HG03432 (cell line): ENCODE measurements around the gene PRR14.

ENCODE experiments used
- ATAC-seq: cut with Tn5 transposase; IDR thresholded peaks from one replicate; pipeline ENCODE4 v1.9.1; 2021; ENCODE audit warnings: mild to moderate bottlenecking, moderate library complexity; ENCODE audit not compliant: unreplicated experiment

The PRR14 gene

GRCh38 chr16:30650369-30651123 lies at the start of gene PRR14:
PRR14 (plus strand) TSS chr16:30650960; CDS start chr16:30651646, 686 bp downstream.
- ATAC-seq, result peak; percentile 71

- no peak for ATAC-seq
Measured at GRCh38 chr16:30601966-30602365, 48.8 kb upstream of the PRR14 start.

GRCh38 chr16:30602616-30603277 lies 48.0 kb upstream of the PRR14 start:
- no peak for ATAC-seq

GRCh38 chr16:30603945-30604315 lies 46.8 kb upstream of the PRR14 start:
- no peak for ATAC-seq

GRCh38 chr16:30604316-30604947 lies 46.3 kb upstream of the PRR14 start:
- no peak for ATAC-seq

- ATAC-seq, result no peak
Measured at GRCh38 chr16:30605158-30605557, 45.6 kb upstream of the PRR14 start.

GRCh38 chr16:30606004-30606403 lies 44.8 kb upstream of the PRR14 start:
- ATAC-seq, result no peak

DNA sequence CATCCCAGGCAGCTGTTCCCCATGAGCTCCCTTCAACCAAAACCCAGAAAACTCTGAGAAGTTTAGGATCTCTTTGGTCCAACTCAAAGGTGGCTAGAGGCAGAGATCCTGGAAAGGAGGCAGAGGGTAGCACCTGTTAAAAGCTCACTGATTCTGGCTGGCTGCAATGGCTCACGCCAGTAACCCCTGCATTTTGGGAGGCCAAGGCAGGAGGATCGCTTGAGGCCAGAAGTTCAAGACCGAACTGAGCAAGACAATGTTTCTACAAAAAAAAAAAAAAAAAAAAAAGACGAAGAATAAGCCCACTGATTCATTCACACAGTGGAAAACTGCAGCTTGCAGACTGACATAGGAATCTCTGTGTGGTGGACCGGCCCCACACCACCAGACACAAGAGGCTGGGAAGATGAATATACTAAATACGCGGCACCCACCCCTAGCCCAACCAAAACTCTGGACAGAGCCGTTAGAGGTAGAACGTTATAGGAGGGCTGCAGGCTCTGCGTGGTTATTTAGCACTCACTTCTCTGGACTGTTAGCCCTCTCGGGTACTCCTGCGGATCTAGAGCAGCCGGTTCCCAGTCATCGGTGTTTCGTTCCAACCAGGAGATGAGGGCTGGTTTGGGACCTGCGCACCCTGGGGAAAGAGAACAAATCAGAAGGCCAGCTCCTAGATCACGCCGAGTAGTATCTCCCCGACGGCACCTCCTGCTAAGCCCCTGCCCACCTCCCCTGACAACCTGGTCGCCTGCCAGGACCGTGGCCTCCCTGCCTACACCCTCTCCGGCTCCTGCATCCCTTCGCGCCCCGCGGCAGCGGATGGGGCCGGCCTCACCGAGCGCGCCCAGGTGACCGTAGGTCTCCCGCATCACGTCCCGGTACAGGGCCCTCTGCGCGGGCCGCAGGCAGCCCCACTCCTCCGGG lies 41.5 kb upstream of the PRR14 start:
- ATAC-seq, result peak; percentile 38

DNA sequence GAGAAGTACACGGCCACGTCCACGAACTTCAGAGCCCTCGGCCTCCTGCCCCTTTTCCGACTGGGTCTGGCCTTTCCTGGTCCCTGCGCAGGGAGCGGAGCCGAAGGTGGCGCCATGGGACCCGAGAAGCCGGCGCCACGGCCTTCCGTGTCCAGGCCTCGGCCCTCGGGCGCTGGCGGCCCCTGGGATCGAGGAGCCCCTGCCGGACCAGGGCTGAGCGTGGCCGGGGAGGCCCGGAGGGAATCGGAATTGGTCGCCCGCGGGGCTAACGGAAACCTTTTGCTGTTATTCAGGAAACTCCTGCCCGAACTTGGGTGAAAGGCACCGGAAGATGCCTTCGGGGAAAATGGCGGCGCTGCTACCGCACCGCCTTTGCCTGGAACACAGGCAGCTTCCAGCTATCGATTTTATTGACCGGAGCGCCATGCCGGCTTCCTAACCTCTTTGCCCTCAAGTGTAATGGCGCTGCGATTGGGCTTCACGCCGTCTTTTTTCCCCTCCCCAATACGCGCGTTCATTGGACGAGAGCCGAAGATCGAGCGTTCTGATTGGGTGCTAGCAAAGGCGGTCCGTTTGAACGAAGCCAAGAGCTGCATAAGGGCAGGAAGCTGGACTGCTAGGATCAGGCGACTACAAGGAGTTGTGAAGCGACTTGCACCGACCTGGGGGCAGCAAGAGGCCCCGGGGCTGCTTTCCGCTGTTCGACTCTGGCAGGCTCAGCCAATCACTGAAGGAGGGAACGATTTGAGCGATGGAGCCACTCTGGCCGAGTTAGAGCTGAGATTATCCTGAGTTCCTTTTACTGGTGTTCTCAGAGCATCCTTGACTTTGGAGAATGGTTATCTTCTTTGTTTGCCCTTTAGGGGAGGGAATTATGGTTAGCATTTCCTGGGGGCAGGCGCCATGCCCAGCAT lies 40.6 kb upstream of the PRR14 start, which contains the start of gene ZNF689:
ZNF689 (minus strand) TSS at position 464 of the 914 bp plus-strand sequence; CDS start at position 116, 348 bp downstream.
- peak; percentile 81 for ATAC-seq

DNA sequence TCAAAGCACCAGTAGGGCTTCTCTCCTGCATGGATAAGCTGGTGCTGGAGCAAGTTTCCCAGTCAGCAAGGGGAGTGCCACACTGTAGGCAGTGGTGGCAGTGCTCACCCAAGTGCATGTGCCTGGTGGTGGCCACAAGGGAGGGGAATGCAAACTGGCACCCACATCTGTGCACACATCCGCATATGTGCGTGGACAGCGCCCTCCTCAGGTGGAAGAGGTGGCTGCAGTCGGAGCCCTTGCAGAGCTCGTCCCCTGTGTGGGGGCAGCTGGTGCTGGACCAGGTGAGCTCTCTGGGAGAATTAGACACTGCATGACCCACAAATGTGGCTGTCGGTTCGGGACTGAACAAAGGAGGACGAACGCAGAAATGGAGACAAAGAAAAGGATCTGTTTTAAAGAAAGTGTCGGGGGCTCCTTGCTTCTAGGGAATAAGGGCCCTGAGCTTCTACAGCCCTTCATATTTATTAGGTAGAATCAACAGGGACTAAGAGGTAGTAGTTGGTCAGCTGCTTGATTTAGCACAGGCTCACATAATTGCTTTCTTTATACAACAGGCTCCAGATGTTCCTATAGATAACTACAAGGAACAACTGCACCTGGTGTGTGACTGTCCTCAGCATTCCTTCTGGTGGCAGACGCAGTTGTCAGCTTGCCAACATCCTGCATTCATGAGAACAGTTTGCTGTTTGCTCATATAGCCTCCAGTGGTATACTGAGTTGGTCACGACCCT lies 35.2 kb upstream of the PRR14 start:
- ATAC-seq, result no peak

GRCh38 chr16:30619202-30619601 lies 31.6 kb upstream of the PRR14 start:
- ATAC-seq, result no peak

DNA sequence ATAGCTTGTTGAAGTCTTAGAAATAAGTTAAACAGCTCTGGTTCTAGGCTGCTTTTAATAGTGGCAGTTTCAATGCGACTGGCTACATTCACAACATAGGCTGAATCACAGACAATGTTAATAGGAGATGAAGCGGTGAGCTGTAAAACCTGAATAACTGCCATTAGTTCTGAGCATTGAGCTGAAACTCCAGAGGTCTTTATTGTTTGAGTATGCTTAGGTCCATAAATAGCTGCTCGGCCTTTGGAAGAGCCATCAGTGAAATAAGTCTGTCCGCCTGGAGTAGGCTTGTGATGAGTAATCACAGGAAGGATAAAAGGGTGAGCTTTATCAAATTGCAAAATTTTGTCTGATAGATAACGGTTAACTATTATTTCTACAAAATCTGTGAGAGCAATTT lies 31.1 kb upstream of the PRR14 start:
- ATAC-seq, result no peak

DNA sequence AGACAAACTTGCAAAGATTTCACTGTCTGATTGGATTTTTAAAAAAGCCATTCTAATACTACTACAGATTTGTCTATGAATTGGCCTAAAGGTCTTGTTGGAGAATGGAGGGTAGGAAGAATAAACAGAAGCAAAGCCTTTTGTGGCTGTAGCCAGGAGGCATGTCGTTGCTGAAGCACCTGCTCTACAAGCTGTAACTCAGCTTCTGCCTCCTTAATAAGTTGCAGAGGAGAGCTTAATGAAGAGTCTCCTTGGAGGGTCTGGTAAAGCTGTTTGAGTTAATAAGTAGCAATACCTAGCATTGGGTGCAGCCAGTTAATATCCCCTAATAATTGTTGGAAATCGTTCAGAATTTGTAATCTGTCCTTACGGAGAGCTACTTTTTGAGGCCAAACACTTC lies 30.6 kb upstream of the PRR14 start:
- no peak for ATAC-seq

- ATAC-seq, result no peak
Measured at GRCh38 chr16:30621765-30622164, 29.0 kb upstream of the PRR14 start.

DNA sequence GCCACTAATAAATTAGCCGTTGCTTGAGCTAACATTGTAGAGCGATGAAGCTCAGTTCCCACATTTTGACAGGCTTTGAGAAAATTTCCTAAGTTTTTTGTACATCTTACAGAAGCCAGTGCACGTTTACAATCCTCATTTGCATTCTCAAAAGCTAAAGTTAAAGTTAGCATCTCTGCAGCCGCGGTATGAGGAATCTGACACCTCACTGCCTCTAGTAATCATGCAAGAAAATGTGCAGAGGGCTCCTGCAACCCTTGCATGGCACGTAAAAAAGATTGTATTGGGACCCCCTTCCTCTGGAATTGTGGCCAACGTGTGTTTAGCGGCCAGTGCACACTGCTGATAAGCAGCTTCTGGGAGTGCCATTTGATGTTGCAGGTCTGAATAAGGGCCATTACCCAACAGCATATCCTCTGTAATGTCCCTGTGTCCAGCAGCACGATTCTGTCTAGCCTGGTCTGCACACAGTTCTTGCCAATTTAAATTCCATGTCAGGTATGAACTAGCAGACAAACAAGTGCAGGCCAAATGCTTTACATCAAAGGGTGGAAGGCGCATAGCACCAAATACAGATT lies 28.2 kb upstream of the PRR14 start:
- no peak for ATAC-seq

DNA sequence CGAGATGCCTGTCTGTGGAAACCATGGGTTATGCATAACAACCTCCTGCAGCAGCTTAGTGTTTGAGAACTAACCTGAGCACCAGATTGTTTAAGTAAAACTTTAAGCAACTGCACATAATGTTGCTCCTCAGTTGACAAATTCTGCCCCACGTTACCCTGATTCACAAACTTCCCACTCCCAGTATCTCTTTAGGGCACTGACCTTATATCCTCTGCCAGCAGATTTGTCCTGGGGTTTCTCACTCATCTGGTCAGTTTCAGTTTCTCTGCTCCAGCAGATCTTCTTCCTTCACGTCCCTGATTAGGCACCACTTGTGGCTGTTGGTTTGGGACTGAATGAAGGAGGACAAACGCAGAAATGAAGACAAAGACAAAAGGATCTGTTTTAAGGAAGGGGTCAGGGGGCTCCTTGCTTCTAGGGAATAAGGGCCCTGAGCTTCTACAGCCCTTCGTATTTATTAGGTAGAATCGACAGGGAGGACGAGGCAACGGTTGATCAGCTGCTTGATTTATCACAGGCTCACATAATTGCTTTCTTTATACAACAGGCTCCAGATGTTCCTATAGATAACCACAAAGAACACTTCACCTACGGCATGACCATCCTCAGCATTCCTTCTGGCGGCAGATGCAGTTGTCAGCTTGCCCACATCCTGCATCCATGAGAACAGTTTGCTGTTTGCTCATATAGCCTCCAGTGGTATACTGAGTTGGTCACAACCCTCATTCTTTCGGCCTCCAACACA lies 27.1 kb upstream of the PRR14 start:
- no peak for ATAC-seq

- no peak for ATAC-seq
Measured at GRCh38 chr16:30626236-30626635, 24.5 kb upstream of the PRR14 start.
